NCI-H1417 (cell line): ENCODE results near the gene AXIN1.
"Not testable (repeated sequence)": the region's sequence is repeated elsewhere in the genome, so short reads cannot be mapped to it uniquely, and the experiment has no call there.

Source experiments
- DNase-seq, 3 experiments: peaks; one replicate each; lab custom pipeline; 2025; lab: John Stamatoyannopoulos, UW

The AXIN1 gene

GRCh38 chr16:381012-381788, 28.7 kb upstream of the AXIN1 start:
- DNase-seq, result peak; percentile 48 to 69 (median 50)

GRCh38 chr16:380762-381011, 28.2 kb upstream of the AXIN1 start:
- DNase-seq, result peak in 1 of 3 experiments; percentile 40

DNA sequence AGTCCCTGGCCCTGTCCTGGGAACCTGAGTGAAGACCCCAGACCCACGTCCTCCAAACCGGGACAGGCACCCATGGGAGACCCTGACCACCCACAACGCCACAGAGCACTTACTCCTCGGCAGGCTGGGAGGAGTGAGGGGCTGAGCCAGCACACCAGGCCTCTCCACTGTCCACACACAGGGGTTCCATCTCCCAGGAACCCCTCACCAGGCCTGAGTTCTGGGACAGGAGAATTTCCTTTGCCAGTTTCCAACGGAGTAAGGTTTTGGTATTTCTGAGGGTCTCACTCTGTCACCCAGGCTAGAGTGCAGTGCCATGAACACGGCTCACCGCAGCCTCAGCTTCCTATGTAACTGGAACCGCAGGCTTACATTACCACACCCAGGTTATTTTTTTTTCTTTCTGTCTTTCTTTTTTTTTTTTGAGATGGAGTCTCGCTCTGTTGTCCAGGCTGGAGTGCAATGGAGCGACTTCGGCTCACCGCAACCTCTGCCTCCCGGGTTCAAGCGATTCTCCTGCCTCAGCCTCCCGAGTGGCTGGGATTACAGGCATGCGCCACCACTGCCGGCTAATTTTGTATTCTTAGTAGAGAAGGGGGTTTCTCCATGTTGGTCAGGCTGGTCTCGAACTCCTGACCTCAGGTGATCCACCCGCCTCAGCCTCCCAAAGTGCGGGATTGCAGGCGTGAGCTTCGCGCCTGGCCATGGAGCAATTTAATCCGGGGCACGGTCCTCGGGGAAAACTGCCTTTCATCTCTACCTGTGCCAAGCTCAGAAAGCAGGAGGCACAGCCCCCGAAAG, 27.6 kb upstream of the AXIN1 start:
- DNase-seq, result no peak

- peak; percentile 79 to 98 (median 88) for DNase-seq
These were observed 26.8 kb upstream of the AXIN1 start for GRCh38 chr16:379183-379960.

DNA sequence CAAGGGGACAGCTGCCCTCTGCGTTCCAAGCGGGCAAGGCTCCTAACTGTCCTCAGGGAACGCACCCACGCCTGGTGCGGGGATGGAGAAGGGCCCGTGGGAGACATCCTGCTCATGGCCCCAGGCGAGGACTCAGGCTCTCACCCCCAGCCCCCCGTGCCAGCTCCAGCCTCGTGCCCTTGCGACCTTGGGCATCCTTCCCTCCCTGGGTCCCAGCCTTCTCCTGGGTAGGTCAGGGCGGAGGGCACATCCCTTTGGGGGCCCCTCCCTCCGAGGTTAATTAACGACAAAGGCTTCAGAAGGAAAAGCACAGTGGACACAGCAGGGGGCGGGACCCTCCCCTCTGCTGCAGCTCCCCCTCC, 26.3 kb upstream of the AXIN1 start:
- no peak for DNase-seq

DNA sequence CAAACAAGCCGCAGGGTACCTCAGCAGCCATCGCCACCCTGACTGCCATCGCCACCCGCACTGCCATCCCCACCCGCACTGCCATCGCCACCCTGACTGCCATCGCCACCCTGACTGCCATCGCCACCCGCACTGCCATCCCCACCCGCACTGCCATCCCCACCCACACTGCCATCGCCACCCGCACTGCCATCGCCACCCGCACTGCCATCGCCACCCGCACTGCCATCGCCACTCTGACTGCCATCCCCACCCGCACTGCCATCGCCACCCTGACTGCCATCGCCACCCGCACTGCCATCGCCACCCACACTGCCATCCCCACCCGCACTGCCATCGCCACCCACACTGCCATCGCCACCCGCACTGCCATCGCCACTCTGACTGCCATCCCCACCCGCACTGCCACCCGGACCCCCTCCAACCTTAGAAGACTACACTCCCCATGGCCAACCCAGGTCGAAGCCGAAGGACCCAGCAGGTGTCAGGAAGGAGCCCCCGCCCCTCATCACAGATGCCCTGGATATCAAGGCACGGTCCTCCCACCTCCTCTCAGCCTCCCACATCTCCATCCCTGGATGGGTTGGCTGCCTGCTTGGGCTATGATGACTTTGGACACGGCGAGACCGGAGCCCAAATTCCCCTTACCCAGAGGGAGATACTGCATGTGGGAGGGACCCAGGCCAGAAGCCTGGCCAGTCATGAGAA, 25.7 kb upstream of the AXIN1 start:
- DNase-seq, result not testable (repeated sequence)

DNA sequence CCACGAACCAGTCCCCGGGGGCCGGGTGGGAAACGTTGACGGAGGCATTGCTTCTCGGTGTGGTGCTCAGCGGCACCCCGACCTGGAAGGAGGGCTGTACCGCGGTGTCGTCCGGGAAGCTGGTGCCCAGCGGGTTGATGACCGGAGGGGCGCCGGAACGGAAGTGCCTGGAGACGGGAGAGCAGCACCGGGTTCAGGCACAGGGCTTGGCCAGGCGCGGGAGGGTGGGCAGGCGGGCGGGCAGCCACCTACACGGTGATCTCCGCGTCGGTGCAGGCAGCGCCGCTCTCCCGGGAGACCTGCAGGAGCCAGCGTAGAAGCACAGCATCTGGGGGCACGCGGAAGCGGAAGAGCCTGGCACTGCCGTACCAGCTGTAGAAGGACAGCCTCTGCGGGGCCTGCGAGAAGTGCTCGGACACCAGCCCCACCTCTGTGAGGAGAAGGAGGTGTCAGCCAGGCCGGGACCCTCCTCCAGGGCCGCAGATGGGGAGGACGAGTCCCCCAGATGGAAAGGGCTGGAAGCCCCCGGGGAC, 25.0 kb upstream of the AXIN1 start:
- DNase-seq, result no peak

GRCh38 chr16:376817-377418, 24.4 kb upstream of the AXIN1 start:
- DNase-seq, result no peak

GRCh38 chr16:375927-376816, 23.6 kb upstream of the AXIN1 start:
- DNase-seq, result no peak

DNA sequence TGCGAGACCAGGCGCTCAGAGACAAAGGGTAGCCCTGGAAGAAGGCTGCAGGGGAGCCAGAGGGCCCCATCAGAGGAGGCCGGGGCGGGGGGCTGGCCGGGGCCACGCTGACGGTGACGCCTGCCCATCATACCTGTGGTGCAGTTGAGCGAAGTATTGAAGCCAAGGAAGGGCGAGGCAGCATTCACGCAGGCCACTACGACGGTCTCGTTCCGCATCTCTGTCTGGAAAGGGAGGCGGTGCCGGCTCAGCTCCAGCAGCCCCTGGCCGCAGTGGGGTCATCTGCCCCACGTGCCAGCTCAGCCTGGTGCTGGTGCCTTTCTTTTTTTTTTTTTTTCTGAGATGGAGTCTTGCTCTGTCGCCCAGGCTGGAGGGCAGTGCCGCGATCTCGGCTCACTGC, 22.7 kb upstream of the AXIN1 start:
- no peak for DNase-seq

DNA sequence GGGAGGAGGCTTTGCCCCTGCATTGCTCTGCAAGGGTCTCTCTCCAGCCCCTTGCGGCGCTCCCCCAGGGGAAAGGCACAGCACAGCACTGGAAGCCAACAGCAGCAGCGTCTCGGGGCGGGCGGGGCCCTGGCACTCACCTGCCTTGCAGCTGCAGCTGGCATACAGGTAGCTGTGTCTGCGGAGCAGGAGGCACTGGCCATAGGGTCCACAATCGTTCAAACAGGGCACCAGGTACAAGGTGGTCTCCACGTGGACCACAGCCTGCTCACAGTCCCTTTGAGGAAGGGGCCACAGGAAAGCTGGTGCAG, 22.0 kb upstream of the AXIN1 start:
- no peak for DNase-seq

GRCh38 chr16:373848-374615, 21.5 kb upstream of the AXIN1 start:
- DNase-seq, result no peak

- DNase-seq, result no peak
These were observed 20.6 kb upstream of the AXIN1 start for GRCh38 chr16:373020-373598.

GRCh38 chr16:372302-372983, 19.9 kb upstream of the AXIN1 start:
- peak in 1 of 3 experiments; percentile 65 for DNase-seq

DNA sequence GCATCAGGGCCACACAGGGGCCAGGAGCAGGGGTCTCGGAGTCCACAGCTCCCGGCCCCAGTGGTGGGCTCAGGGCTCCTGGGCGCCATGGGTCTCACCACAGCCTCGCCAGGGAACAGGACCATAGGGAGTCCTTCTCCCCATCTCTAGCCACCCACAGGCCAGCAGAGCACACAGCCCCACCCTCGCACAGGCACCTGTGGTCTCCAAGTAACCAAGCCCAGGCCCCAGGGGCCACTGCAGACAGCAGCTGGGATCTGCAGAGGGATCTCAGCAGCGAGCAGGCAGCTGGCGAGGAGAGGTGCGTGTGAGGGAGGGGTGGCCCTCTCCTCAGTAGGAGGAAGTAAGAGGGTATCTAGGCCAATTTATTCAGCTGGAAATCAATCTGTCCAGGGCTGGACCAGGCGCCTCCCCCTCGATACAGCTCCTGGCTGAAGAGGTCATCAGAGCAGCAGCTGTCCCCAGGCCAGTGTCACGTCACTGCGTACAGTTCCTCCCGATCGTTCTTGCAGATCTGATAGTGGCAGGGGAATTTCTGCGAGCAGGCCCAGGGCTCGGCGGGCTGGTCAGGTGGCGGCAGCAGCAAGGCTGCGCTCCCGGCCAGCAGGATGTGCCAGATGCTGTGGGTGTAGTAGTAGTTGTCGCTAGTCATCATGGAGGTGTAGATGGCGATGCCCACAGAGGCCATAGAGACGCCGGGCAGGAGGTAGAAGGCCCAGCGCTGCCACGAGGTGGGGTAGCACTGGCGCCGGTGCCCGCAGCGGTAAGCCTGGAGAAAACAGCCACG, 19.2 kb upstream of the AXIN1 start:
- DNase-seq, result peak; percentile 79 to 92 (median 89)

- DNase-seq, result no peak
These were observed 18.5 kb upstream of the AXIN1 start for GRCh38 chr16:370979-371514.

DNA sequence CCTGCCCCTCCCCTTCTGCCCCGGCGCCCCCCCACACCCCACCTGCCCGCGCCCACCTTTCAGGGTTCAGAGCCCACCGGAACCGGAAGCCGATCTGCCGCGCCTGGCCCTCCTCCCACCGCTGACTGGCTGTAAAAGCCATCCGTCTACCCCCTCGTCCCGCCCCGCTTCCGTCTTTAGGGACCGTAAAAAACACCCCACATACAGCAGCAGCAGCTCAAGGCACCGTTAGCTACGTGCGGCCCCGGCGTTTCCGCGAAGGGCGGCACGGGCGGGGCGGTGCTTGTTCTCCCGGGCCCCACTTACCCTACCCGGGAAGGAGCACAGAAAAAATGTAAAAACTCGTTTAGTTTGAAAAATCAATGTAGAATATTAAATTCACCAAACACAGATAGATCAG, 17.9 kb upstream of the AXIN1 start, which contains the start of gene MRPL28:
MRPL28 (minus strand) TSS at position 96 of the 400 bp plus-strand sequence. CDS start 320 bp downstream, outside the sequence.
- DNase-seq, result peak; percentile 87 to 98 (median 94)
